ENCODE data around the gene ARID3A.

ARID3A gene

GRCh38 chr19:939922-940321, 14.1 kb downstream of the ARID3A start:
- H3K36me3 ChIP-seq (ENCODE audit: insufficient read depth): no peaks in the 10 kb centered on the region
- peaks cover 15% of the 10 kb centered on the region for H3K4me1 ChIP-seq (ENCODE audit: low read depth, poor library complexity, severe bottlenecking)
- peak overlapping the region; percentile 43; the same call in 1 of the 2 replicates for H3K27ac ChIP-seq
- no peak overlapping the region for H3K4me3 ChIP-seq (IDR thresholded peaks at IDR 0.05; ENCODE audit: insufficient read depth, low read depth, low read length)
- H3K9ac ChIP-seq: no peak overlapping the region
- no peaks in the 10 kb centered on the region for H3K27me3 ChIP-seq (ENCODE audit: insufficient read depth, low read depth)
- no peak overlapping the region for H2AFZ ChIP-seq (ENCODE audit: low read depth)
- peak overlapping the region; percentile 43; the same call in 1 of the 2 replicates for H3K4me2 ChIP-seq
- no peak for TF ChIP-seq CTCF (conservative IDR thresholded peaks at IDR 0.05; ENCODE audit: low read depth, low read length)
- H4K20me1 ChIP-seq (ENCODE audit: insufficient read depth): no peaks in the 10 kb centered on the region
- no peaks in the 10 kb centered on the region; the same call in 1 of the 2 replicates for H3K79me2 ChIP-seq (ENCODE audit: insufficient read depth, low read depth)

- no peaks in the 10 kb centered on the region for H4K20me1 ChIP-seq (ENCODE audit: insufficient read depth)
- no peaks in the 10 kb centered on the region for H3K27me3 ChIP-seq (ENCODE audit: insufficient read depth, low read depth)
- no peak overlapping the region for H3K4me3 ChIP-seq (IDR thresholded peaks at IDR 0.05; ENCODE audit: insufficient read depth, low read depth, low read length)
- no peaks in the 10 kb centered on the region for H3K36me3 ChIP-seq (ENCODE audit: insufficient read depth)
- H3K9ac ChIP-seq: peak overlapping the region; percentile 19; the same call in 1 of the 2 replicates
- peak overlapping the region; percentile 34; the same call in 1 of the 2 replicates for H2AFZ ChIP-seq (ENCODE audit: low read depth)
- H3K4me1 ChIP-seq (ENCODE audit: low read depth, poor library complexity, severe bottlenecking): peaks cover 15% of the 10 kb centered on the region
- no peaks in the 10 kb centered on the region; the same call in 1 of the 2 replicates for H3K79me2 ChIP-seq (ENCODE audit: insufficient read depth, low read depth)
- TF ChIP-seq CTCF (conservative IDR thresholded peaks at IDR 0.05; ENCODE audit: low read depth, low read length): no peak
- H3K27ac ChIP-seq: peak overlapping the region; percentile 43
- peak overlapping the region; percentile 63 for H3K4me2 ChIP-seq
These were observed 14.9 kb downstream of the ARID3A start for GRCh38 chr19:940591-941291.

GRCh38 chr19:941292-942132, 15.7 kb downstream of the ARID3A start:
- Histone ChIP-seq H3K27me3 (ENCODE audit: insufficient read depth, low read depth) (no peaks in the 10 kb centered on the region), H3K4me1 (ENCODE audit: low read depth, poor library complexity, severe bottlenecking) (peaks cover 15% of the 10 kb centered on the region), H3K4me2 (peak overlapping the region; percentile 63), H3K27ac (peak overlapping the region; percentile 43; the same call in 1 of the 2 replicates), H3K79me2 (ENCODE audit: insufficient read depth, low read depth) (no peaks in the 10 kb centered on the region; the same call in 1 of the 2 replicates), H3K36me3 (ENCODE audit: insufficient read depth) (no peaks in the 10 kb centered on the region), H3K4me3 (IDR thresholded peaks at IDR 0.05; ENCODE audit: insufficient read depth, low read depth, low read length) (no peak overlapping the region), H2AFZ (ENCODE audit: low read depth) (peak overlapping the region; percentile 34; the same call in 1 of the 2 replicates), H4K20me1 (ENCODE audit: insufficient read depth) (no peaks in the 10 kb centered on the region), H3K9ac (peak overlapping the region; percentile 19; the same call in 1 of the 2 replicates)
- no peak for TF ChIP-seq CTCF (conservative IDR thresholded peaks at IDR 0.05; ENCODE audit: low read depth, low read length)

GRCh38 chr19:942133-942645, 16.4 kb downstream of the ARID3A start:
- Histone ChIP-seq H3K27me3 (ENCODE audit: insufficient read depth, low read depth) (no peaks in the 10 kb centered on the region), H3K36me3 (ENCODE audit: insufficient read depth) (no peaks in the 10 kb centered on the region), H3K79me2 (ENCODE audit: insufficient read depth, low read depth) (no peaks in the 10 kb centered on the region; the same call in 1 of the 2 replicates), H3K27ac (no peak overlapping the region), H3K9ac (no peak overlapping the region), H3K4me3 (IDR thresholded peaks at IDR 0.05; ENCODE audit: insufficient read depth, low read depth, low read length) (no peak overlapping the region), H3K4me1 (ENCODE audit: low read depth, poor library complexity, severe bottlenecking) (peaks cover 15% of the 10 kb centered on the region), H4K20me1 (ENCODE audit: insufficient read depth) (no peaks in the 10 kb centered on the region), H2AFZ (ENCODE audit: low read depth) (no peak overlapping the region), H3K4me2 (no peak overlapping the region)
- TF ChIP-seq CTCF (conservative IDR thresholded peaks at IDR 0.05; ENCODE audit: low read depth, low read length): no peak

Measured in KMS-11 (cell line).